SHP77 treated with DMSO at 0.1 percent for 48 hours (cell line): ENCODE results near the gene PYY.
"Not testable (repeated sequence)": the region's sequence is repeated elsewhere in the genome, so short reads cannot be mapped to it uniquely, and the experiment has no call there.

Experiments used
- DNase-seq: peaks from one replicate; lab custom pipeline; 2025; lab: John Stamatoyannopoulos, UW

The PYY gene

DNA sequence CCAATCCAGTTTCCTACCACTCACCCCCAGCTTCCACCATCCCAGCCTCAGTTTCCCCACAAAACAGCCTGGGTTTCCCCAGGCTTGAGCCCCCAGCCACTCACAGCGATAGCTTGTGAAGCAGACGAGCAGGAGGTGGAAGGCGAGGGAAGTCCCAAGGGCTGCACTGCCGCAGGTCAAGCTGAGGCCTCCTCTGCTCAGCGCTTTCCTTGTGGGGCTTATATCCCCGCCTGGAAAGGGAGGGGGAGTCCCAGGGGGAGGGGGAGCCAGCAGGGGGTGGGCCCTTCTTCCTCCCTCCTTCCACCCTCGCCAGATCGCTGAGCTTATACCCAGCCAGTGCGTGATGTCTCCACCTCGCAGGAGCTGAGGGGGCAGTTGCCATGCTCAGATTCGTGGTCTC lies at the start of gene PYY:
Gene PYY, minus strand, starts transcription at position 195 of the 400 bp plus-strand sequence. CDS start 457 bp downstream, outside the sequence.
- DNase-seq: no peak

GRCh38 chr17:44002141-44002848 lies 48.6 kb upstream of the PYY start:
- no peak for DNase-seq

GRCh38 chr17:44001461-44001920 lies 47.8 kb upstream of the PYY start:
- DNase-seq: no peak

GRCh38 chr17:44000871-44001460 lies 47.2 kb upstream of the PYY start:
- no peak for DNase-seq

DNA sequence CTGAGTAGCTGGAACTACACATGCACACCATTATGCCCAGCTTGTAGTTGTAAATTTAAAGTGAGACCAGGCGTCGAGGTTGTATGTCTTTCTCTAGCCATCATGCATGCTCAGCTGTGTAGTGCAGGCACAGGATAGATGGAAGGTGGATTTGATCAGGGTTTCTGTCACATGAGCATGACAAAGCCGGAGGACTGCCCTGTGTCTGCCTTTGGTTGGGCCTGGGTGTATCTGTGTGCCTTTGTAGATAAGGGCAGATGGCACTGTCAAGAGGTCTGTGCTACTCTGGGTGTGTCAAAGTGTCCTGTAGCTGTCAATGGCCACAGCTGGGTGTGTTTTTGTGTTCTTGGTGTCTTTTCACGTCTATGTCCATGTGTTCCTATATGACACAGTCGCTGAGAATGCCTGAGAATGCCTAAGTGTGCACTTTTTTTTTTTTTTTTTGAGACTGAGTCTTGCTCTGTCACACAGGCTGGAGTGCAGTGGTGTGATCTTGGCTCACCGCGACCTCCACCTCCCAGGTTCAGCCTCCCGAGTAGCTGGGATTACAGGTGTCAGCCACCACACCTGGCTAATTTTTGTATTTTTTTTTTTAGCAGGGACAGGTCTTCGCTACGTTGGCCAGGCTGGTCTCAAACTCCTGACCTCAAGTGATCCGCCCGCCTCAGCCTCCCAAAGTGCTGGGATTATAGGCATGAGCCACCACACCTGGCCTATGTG lies 46.6 kb upstream of the PYY start:
- no peak for DNase-seq

- DNase-seq: no peak
Measured at GRCh38 chr17:43999024-43999423, 45.3 kb upstream of the PYY start.

- DNase-seq: no peak
Measured at GRCh38 chr17:43998552-43998951, 44.8 kb upstream of the PYY start.

DNA sequence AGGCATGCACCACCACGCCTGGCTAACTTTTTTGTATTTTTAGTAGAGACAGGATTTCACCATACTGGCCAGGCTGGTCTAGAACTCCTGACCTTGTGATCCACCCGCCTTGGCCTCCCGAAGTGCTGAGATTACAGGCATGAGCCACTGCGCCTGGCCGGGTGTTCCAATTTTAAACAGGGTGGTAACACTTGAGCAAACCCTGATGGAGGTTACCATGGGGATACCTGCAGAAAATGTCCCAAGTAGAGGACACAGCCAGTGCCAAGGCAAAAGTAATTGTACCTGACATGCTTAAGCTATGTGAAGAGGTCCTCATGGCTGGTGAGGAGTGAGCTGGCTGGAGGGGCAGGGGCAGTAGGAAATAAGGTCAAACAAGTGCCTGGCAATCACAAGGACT lies 43.4 kb upstream of the PYY start:
- DNase-seq: not testable (repeated sequence)

GRCh38 chr17:43995150-43995471 lies 41.4 kb upstream of the PYY start:
- DNase-seq: no peak

DNA sequence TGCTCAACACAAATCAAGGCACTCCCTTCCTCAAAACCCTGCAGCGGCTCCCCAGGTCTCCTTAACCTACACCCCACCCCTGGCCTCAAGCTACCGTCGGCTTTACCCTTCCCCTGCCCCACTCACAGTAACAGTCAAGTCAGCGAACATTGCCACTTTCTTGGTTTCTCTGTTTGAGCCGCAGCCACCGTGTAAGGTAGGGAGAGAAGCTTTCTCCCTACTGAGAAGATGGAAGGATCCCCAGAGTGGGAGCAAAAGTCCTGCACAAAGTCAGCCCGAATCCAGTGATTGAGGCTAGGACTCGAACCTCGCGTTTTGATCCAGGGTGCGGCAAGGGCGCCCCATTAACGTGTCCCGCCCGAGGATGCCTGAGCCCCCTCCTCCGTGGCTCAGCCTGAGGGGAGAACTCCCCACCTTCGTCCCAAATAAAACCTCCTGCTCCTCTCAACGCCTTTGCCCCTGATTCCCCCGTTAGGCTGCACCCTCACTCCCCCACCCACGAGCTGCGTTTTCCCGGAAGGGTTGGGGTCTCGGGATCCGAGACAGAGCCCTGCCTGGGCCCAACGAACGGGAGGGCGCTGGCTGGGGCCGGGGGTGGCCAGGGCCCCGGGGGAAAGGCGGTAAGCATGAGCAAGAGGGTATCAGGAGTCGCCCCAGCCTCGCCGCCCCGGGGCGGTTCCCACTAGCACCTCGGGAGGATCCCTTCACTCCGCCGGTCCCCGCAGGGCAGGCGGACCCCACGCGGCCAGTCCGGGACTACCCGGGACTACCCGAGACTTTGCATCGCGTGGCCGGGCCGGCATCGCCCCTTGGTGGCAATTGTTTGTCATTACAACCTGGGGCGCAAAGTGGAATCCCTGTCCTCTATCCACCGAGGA lies 40.8 kb upstream of the PYY start:
- DNase-seq: no peak

DNA sequence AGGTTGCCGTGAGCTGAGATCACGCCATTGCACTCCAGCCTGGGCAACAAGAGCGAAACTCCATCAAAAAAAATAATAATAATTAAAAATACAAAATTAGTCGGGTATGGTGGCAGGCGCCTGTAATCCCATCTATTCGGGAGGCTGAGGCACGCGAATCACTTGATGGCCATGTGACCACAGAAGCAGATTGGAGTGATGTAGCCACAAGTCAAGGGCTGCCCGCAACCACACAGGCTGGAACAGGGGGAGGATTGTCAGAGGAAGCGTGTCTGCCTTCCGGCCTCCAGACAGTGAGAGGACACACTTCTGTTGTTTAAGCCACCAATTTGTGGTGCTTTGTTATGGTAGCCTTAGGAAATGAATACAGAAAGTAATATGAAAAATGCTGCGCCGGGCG lies 38.9 kb upstream of the PYY start:
- no peak for DNase-seq

DNA sequence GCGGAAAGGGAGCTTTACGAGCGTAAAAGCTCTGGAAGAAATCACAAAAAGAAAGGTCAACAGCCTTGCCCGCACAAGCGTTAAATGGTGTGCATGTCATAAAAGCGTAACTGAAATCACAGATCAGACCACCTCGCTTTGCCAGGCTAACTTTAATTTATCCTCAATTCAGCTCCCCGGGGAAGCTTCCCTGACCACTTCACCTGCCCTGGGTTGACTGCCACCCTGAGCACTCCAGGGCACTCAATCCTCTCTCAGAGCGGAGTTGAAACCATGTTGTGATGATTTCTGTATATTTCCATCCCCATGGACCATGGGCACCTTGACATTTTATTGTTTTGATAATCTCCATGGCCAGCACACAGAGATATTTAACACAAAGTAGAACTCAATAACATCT lies 34.6 kb upstream of the PYY start:
- DNase-seq: no peak

DNA sequence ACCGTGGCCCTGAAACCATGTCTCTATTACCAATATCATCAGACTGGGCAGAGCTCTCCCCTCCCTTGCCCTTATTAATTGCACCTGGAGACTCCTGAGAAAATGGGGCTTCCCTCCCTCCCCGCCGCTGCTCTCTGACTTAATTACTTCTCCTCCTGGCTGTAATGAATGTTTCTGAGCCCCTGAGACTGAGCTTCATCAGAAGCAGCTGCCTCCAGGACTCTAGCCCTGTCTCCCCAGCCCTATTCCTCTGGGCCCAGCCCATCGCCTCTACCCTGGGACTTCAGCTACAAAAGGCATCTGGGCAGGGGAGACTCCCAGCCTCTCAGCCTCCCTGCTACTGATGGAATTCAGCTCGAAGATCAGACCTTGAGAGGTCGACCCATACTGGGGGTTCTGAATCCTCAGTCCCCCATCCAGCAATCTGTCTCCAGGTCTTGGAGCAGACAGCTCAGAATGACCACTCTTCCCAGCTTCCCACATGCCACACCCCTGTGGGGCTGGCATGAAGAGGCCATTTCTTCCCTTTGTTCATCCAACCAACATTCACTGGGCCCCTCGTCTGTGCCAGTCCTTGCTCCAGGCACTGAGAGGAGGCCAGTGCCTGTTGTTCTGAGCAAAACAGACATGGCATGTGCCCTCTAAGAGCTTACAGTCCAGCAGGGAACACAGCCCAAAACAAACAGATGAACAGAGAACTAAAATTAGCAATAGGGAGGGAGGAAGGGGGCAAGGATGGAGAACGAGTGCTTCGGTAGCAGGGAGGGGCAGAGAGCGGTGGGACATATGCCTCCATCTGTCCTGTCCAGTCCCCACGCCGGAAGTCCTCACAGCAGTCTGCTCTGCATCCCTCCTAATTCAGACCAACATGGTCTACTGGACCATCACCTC lies 33.6 kb upstream of the PYY start:
- no peak for DNase-seq

DNA sequence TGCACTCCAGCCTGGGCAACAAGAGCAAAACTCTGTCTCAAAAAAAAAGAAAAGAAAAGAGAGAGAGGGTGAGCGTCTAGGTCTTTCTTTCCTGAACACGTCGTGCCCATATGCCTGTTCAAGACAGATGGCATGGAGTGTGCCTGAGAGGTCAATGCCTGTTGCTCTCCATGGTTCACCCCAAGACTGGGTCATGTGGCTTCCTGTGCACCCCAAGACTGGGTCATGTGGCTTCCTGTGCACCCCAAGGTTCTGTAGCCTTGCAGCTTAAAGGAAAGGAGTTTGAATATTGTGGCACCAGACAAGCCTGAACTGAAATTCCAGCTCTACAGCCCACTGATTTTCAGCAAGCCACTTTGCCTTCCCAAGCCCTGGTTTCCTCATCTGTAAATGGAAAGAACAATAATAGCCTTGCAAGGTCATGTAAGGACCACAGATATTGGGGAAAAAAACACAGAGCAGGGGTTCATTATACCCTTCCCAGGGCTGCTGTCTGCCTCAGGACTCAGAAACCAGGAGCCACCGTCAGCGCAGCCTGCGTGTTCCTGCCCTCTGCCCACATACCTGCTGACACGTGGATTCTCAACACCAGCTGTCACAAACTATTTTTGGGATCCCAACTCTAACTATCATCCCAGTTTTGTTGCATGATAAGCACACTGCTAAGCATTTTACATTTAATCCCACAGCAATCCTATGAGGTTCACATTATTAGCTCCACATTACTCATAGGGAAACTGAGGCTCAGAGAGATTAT lies 32.7 kb upstream of the PYY start:
- no peak for DNase-seq

GRCh38 chr17:43984521-43984920 lies 30.8 kb upstream of the PYY start:
- no peak for DNase-seq

DNA sequence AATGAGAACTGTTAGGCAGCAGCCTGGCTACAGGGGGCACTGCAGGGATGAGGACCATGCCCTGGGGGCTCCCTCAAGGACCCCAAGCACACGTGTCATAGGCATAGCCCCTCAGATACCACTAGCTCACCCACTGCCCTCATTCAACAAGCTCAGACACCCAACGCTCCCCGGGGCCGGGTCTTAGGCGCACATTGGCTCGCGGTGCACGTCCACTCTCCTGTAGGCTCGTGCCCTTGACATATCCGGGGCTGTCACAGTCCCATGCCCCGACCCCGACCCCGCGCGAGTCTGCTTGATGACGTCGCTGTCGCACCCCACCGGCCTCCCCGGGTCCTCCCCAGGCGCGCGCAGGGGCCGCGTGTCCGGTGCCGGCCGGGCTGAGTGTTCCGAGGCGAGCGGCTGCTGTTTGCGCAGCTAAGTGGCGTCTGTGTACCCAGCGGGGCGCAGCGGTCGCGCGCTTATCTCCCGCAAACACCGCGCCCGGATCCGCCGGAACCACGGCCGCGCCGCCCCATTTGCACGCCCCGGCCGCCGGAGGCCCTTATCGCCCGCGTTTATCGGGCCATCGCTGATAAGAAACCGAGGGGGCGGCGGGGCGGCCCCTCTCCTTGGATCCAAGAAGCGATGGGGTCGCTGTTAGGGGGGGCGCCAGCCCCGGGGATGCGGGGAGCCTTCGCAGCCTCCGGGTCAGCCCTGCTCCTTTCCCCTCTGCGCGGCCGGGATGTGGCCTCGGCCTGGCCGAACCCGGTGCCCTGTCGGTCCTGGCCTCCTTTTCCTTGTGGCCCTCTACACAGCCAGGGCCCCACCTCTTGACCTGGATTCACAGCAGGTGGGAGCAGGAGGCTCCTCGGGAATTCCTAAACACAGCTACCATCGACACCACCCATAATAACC lies 30.0 kb upstream of the PYY start:
- DNase-seq: no peak

- no peak for DNase-seq
Measured at GRCh38 chr17:43983196-43983514, 29.4 kb upstream of the PYY start.

DNA sequence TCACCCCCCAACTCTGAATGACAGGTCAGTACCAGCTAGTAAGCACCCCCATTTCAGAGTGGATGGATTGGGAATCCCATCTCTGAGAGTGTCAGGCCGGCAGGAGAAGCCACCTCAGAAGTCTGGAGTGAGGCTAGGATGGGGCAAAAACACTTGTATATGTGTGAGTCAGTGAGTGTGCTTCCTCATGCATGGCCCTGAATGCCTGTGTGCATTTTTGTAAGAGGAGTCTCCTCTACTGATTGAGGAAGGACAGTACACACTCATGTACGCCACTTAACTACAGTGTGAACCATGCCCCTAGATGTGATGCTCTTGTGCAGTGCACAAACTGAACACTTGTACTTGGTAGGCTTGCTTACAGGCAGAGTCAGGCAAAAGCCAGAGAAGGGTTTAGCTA lies 28.4 kb upstream of the PYY start:
- no peak for DNase-seq

GRCh38 chr17:43979671-43980070 lies 25.9 kb upstream of the PYY start:
- DNase-seq: no peak

DNA sequence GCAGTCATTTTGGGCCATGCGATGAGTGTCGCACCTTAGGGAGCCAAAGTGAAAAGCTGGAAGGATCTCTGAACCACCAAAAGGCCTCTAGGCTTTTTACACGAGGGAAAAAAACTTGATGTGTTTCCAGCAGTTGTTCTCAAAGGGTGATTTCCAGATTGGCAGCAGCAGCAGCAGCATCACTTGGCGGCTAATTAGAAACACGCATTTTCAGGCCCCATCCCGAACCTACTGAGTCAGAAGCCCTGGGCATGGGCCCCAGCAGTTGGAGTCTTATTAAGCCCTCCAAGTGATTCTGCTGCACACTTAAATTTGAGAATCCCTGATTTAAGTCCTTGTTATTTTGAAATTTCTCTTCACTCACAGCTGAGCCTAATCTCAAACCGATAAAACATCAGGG lies 25.3 kb upstream of the PYY start:
- no peak for DNase-seq
